B cell (primary cell): ENCODE measurements around the gene PANK4. TPM values are rescaled to one million over a fixed set of nuclear protein-coding genes. Genes with fewer than 3 reads are reported as not detected.

Experiments
- ATAC-seq: fragments of 200-7000 bp; cut with Tn5 transposase; one replicate; pipeline ENCODE4 v1.10.0; 2021; ENCODE audit warnings: low read depth, mild to moderate bottlenecking, moderate number of reproducible peaks, moderate library complexity
- CTCF ChIA-PET: fragments of 350-600 bp; sonication (Branson Sonifier 250); formaldehyde crosslinking; loops from one replicate; lab custom pipeline; 2021; ENCODE audit warnings: antibody characterized with exemption, inconsistent platforms; lab: Charles Lee
- POLR2A ChIA-PET: fragments of 350-600 bp; sonication (Branson Sonifier 250); formaldehyde crosslinking; loops from one replicate; lab custom pipeline; 2021; ENCODE audit warnings: antibody characterized with exemption; lab: Charles Lee
- DNase-seq: peaks from one replicate; pipeline ENCODE4 v3.0.0; 2013
- H2AFZ ChIP-seq: 2 replicates; pipeline ENCODE4 v1.6.1; 2012; ENCODE audit warnings: mild to moderate bottlenecking, low read depth, low read length; ENCODE audit not compliant: insufficient read depth, poor library complexity, severe bottlenecking
- H3K27ac ChIP-seq, 2 donors: 1 replicate in 1 of 2; 2 replicates in 1 of 2; pipeline ENCODE4 v1.5.1; 2012 to 2013; ENCODE audit warnings: low read length in 2 of 2, mild to moderate bottlenecking in 2 of 2, moderate library complexity in 1 of 2
- H3K27me3 ChIP-seq, 4 experiments: fragments of 200-600 bp in 1 of 4; sonication (generic) in 1 of 4; replicated peaks in 1 of 4; 1 replicate in 2 of 4; 2 replicates in 2 of 4; pipeline versions ENCODE4 v1.6.1 to v1.7.0; 2013 to 2016; ENCODE audit warnings: low read length in 3 of 4, mild to moderate bottlenecking in 2 of 4, mixed read lengths in 1 of 4, moderate library complexity in 1 of 4; ENCODE audit not compliant: insufficient read depth in 4 of 4, control insufficient read depth in 3 of 4; ENCODE audit errors: control extremely low read depth in 1 of 4
- H3K36me3 ChIP-seq, 2 experiments: replicated peaks in 1 of 2; 1 replicate in 1 of 2; 2 replicates in 1 of 2; pipeline versions ENCODE4 v1.6.1 to v1.7.1; 2013; ENCODE audit warnings: low read length in 1 of 2; ENCODE audit not compliant: insufficient read depth in 2 of 2, control insufficient read depth in 1 of 2; ENCODE audit errors: control extremely low read depth in 1 of 2, extremely low read depth in 1 of 2
- H3K4me1 ChIP-seq, 2 donors: fragments of 200-600 bp in 1 of 2; sonication (generic) in 1 of 2; 1 replicate in 1 of 2; 2 replicates in 1 of 2; pipeline versions ENCODE4 v1.5.1 to v1.6.1; 2013 to 2017; ENCODE audit warnings: low read length in 2 of 2; ENCODE audit not compliant: control insufficient read depth in 2 of 2, insufficient read depth in 2 of 2
- H3K4me2 ChIP-seq: replicated peaks from 2 replicates; pipeline ENCODE3; 2012; ENCODE audit warnings: mild to moderate bottlenecking, low read depth, low read length; ENCODE audit not compliant: poor library complexity, severe bottlenecking
- H3K4me3 ChIP-seq, 5 experiments: fragments of 200-600 bp in 1 of 5; sonication (generic) in 1 of 5; 1 replicate in 3 of 5; 2 replicates in 2 of 5; pipeline versions ENCODE4 v1.5.1 to v1.7.0; 2011 to 2016; ENCODE audit warnings: low read length in 4 of 5, mild to moderate bottlenecking in 4 of 5, low read depth in 2 of 5, control low read depth in 1 of 5, moderate library complexity in 1 of 5; ENCODE audit not compliant: insufficient read depth in 1 of 5; ENCODE audit errors: control extremely low read depth in 1 of 5, extremely low read depth in 1 of 5
- H3K79me2 ChIP-seq: fragments of 200-600 bp; sonication (generic); one replicate; pipeline ENCODE4 v1.6.0; 2016; ENCODE audit warnings: low read length; ENCODE audit not compliant: control insufficient read depth, insufficient read depth
- H3K9ac ChIP-seq: fragments of 200-600 bp; sonication (generic); 2 replicates; pipeline ENCODE4 v1.6.1; 2017; ENCODE audit warnings: mild to moderate bottlenecking, low read length, moderate library complexity
- H3K9me3 ChIP-seq, 3 donors: one replicate each; pipeline versions ENCODE4 v1.6.1 to v1.7.1; 2013; ENCODE audit warnings: low read length in 2 of 3; ENCODE audit not compliant: control insufficient read depth in 2 of 3, insufficient read depth in 1 of 3; ENCODE audit errors: control extremely low read depth in 1 of 3
- H4K20me1 ChIP-seq: 2 replicates; pipeline ENCODE4 v1.6.0; 2012; ENCODE audit warnings: mild to moderate bottlenecking, low read length; ENCODE audit not compliant: insufficient read depth, control insufficient read depth, poor library complexity, severe bottlenecking
- H3K27ac Mint-ChIP-seq: one replicate; pipeline ENCODE4 v1.8.0; 2021; ENCODE audit warnings: mixed read lengths
- H3K27me3 Mint-ChIP-seq: one replicate; pipeline ENCODE4 v1.8.0; 2021; ENCODE audit warnings: mixed read lengths
- H3K4me1 Mint-ChIP-seq: one replicate; pipeline ENCODE4 v1.8.0; 2021; ENCODE audit warnings: mixed read lengths
- H3K4me3 Mint-ChIP-seq: one replicate; pipeline ENCODE4 v1.8.0; 2021; ENCODE audit warnings: mixed read lengths
- H3K9me3 Mint-ChIP-seq: one replicate; pipeline ENCODE4 v1.8.0; 2022; ENCODE audit warnings: mixed read lengths; ENCODE audit not compliant: insufficient read depth
- EZH2 ChIP-seq: IDR thresholded peaks from 2 replicates; pipeline ENCODE4 v1.6.1; 2012; ENCODE audit warnings: borderline replicate concordance, low read depth, mild to moderate bottlenecking, moderate library complexity, low read length; ENCODE audit not compliant: insufficient read depth, poor library complexity, severe bottlenecking
- WGBS: methylation state at CpG from one replicate; pipeline ENCODE4 v1.1.5; 2013; ENCODE audit warnings: missing lambda C conversion rate; ENCODE audit not compliant: insufficient coverage; 5-methylcytosine and 5-hydroxymethylcytosine counted together
- intact Hi-C: fragments of 100-400 bp; cut with micrococcal nuclease; formaldehyde crosslinking; loops from one replicate; pipeline ENCODE4 v1.10.0; 2022
- polyA plus RNA-seq: library from polyadenylated mRNA; depleted of rRNA; stranded (reverse); fragments of >200 nt; gene quantifications from 2 replicates; pipeline ENCODE4 v1.2.3, GENCODE V29; 2012
- total RNA-seq, 2 donors: library from RNA; stranded (reverse); fragments of 120-200 nt in 1 of 2; gene quantifications; 1 replicate in 1 of 2; 2 replicates in 1 of 2; pipeline versions ENCODE4 v1.2.3 to v1.2.4, GENCODE V29; 2013 to 2022
- TF ChIP-seq, protein P1 (sequence below): fragments of 200-600 bp; IDR thresholded peaks from one replicate; pipeline ENCODE4 v1.8.0; 2022; ENCODE audit warnings: antibody characterized with exemption, mild to moderate bottlenecking

Gene PANK4
- total and polyA plus RNA-seq, 2 donors (not counting 1 experiment from before 2014, with no cell fraction given) = 38.0 to 80.5 TPM

DNA sequence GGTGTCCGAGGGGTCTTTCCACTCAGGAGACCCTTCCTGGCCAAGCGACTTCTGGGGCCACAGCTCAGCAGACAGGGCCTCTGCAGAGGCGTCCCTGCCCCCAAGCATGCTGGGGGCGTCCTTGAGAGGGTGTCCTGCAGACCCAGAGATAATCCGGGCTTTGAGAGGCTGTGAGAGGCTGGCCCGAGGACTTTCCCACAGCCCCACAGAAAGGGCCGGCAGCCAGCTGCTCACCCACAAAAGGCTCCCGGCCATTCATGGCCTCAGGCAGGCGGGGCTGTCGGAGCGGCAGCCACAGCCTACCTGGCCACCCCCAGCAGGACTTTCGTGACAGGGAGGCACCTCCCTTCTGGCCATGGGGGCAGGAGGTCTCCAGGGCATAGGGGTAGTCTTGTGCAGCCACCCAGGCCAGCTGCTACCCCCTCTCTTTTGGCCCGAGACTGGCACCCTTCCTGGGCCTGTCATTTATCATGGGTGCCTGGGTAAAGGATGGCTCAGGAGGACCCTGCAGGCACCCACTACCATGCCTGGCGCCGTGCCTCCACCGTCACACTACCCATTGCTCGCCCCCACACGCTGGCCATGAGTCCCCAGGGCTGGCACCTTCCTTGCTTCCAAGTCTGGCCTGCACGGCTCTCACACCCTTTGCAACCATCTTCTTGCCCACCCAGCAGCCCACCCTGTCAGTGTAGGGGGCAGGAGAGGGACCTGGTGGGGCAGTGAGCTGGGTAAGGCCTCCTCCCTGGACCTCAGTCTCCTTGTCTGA is 18.7 kb upstream of the PANK4 start:
- Histone ChIP-seq H3K27ac (peak overlapping the region in 1 of 2 donors; percentile 33), H2AFZ (peak overlapping the region; percentile 57), H3K27me3 (peaks cover 0 to 21% (median 2%) of the 10 kb centered on the region in 4 experiments), H3K4me3 (no peak overlapping the region), H3K4me2 (peak overlapping the region; percentile 69), H4K20me1 (peaks cover 7% of the 10 kb centered on the region), H3K4me1 (peaks cover 28 to 41% of the 10 kb centered on the region in 2 donors), H3K36me3 (no peaks in the 10 kb centered on the region), H3K9me3 (no peaks in the 10 kb centered on the region), H3K79me2 (no peaks in the 10 kb centered on the region), H3K9ac (no peak overlapping the region)
- intact Hi-C loops = loop anchor here (5.0 kb wide), 1 partner anchor 48 kb away; no protein-coding TSS in a partner anchor
- peak overlapping the region; percentile 41 for H3K4me3 Mint-ChIP-seq
- CTCF ChIA-PET = interaction anchor here (1.2 to 4.9 kb wide), 6 partner anchors 11 to 128 kb away, joined by 3 to 55 read pairs (median 6); partner anchors contain the start of genes PRXL2B and TNFRSF14
- H3K9me3 Mint-ChIP-seq = no peaks in the 10 kb centered on the region
- peaks cover 27% of the 10 kb centered on the region for H3K4me1 Mint-ChIP-seq
- DNase-seq (peak; percentile 50), ATAC-seq (no peak)
- POLR2A ChIA-PET = interaction anchor here (0.6 to 6.1 kb wide), 13 partner anchors 11 to 410 kb away, joined by 3 to 88 read pairs (median 5); partner anchors contain the start of genes FAAP20, HES5, MORN1 and PANK4
- peaks cover 6% of the 10 kb centered on the region for H3K27me3 Mint-ChIP-seq
- 85% methylated on average over 19 of the region's 19 CpGs for WGBS
- TF ChIP-seq EZH2 = no peak
- TF ChIP-seq, protein P1, sequence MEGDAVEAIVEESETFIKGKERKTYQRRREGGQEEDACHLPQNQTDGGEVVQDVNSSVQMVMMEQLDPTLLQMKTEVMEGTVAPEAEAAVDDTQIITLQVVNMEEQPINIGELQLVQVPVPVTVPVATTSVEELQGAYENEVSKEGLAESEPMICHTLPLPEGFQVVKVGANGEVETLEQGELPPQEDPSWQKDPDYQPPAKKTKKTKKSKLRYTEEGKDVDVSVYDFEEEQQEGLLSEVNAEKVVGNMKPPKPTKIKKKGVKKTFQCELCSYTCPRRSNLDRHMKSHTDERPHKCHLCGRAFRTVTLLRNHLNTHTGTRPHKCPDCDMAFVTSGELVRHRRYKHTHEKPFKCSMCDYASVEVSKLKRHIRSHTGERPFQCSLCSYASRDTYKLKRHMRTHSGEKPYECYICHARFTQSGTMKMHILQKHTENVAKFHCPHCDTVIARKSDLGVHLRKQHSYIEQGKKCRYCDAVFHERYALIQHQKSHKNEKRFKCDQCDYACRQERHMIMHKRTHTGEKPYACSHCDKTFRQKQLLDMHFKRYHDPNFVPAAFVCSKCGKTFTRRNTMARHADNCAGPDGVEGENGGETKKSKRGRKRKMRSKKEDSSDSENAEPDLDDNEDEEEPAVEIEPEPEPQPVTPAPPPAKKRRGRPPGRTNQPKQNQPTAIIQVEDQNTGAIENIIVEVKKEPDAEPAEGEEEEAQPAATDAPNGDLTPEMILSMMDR = no peak
- H3K27ac Mint-ChIP-seq = peak overlapping the region; percentile 41
